Measurements from ENCODE around the gene TECTB.

Gene TECTB

DNA sequence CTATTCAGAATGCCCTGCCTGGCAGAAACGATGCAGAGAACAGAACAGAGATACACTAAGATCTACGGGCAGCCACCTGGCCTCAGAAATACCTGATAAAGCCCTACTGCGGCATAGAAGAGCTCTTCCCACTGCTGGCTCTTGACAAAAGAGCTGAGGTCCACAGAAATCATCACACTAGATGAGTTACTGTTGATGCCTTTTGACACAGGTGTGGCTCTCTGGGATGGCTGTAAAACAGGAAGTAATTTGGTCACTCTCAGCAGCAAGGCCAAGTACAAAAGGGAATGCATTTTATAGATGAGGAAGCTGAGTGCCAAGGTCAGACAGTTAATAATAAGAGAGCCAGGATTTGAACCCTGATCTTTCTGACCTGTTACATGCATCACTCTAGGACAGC lies 55.8 kb downstream of the TECTB start:
- Histone ChIP-seq H3K9me3 (no peaks in the 10 kb centered on the region), H3K36me3 (no peaks in the 10 kb centered on the region), H3K27ac (no peak overlapping the region), H3K4me1 (no peaks in the 10 kb centered on the region), H3K27me3 (no peaks in the 10 kb centered on the region), H3K4me3 (no peak overlapping the region)
- TF ChIP-seq CTCF (IDR thresholded peaks at IDR 0.05) = no peak
- no peak for DNase-seq
- intact Hi-C loops (cut with DNase I; ENCODE audit: low total_unique reads) = no loop called here

GRCh38 chr10:112340601-112341000 lies 57.4 kb downstream of the TECTB start:
- no peak for DNase-seq
- no peaks in the 10 kb centered on the region for H3K27me3 ChIP-seq
- H3K9me3 ChIP-seq = no peaks in the 10 kb centered on the region
- TF ChIP-seq CTCF (IDR thresholded peaks at IDR 0.05) = no peak
- no peaks in the 10 kb centered on the region for H3K4me1 ChIP-seq
- no peak overlapping the region for H3K27ac ChIP-seq
- intact Hi-C loops (cut with DNase I; ENCODE audit: low total_unique reads) = no loop called here
- H3K36me3 ChIP-seq = no peaks in the 10 kb centered on the region
- H3K4me3 ChIP-seq = no peak overlapping the region

- H3K27ac ChIP-seq = no peak overlapping the region
- H3K4me3 ChIP-seq = no peak overlapping the region
- DNase-seq = no peak
- H3K4me1 ChIP-seq = no peaks in the 10 kb centered on the region
- no peaks in the 10 kb centered on the region for H3K27me3 ChIP-seq
- TF ChIP-seq CTCF (IDR thresholded peaks at IDR 0.05) = no peak
- intact Hi-C loops (cut with DNase I; ENCODE audit: low total_unique reads) = no loop called here
- no peaks in the 10 kb centered on the region for H3K9me3 ChIP-seq
- H3K36me3 ChIP-seq = no peaks in the 10 kb centered on the region
Observed at GRCh38 chr10:112343056-112343806, 60.0 kb downstream of the TECTB start.

DNA sequence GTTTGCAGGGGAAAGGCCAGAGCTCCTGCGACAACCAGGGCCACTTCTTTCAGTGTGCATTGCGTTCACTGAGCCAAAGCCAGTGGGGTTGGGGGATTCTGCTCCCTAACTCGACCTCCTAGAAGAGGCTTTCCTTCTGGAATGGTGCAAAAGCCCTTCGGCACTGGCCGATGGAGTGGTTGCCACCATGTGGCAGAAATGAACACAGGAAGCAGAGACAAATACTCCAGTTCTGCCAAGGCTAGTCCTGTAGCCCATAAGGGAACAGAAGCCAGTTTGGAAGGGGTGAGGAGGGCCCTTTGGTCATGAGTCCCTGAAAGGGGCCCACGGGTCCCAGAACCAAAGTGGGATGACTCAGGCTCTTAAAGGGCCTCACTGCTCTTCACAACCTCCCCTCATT lies 61.1 kb downstream of the TECTB start:
- no peak for DNase-seq
- no peaks in the 10 kb centered on the region for H3K27me3 ChIP-seq
- no peaks in the 10 kb centered on the region for H3K4me1 ChIP-seq
- H3K36me3 ChIP-seq = no peaks in the 10 kb centered on the region
- intact Hi-C loops (cut with DNase I; ENCODE audit: low total_unique reads) = no loop called here
- no peak overlapping the region for H3K27ac ChIP-seq
- H3K9me3 ChIP-seq = no peaks in the 10 kb centered on the region
- TF ChIP-seq CTCF (IDR thresholded peaks at IDR 0.05) = no peak
- no peak overlapping the region for H3K4me3 ChIP-seq

DNA sequence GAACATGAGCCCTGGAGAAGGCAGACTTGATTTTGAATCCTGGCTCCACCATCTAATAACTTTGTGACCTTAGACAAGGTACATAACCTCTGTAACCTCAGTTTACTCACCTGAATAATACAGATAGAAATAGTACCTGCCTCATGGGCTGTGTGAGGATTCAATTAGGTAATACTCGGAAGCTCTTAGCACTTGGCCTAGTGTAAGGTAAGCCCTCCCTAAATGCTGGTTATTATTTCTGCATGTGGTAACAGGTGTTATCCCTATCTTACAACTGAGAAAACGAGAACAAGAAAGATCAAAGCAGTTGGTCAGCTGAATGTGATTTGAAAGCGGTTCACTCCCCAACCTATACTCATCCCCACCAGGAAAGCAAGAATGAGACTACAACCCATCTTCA lies 62.0 kb downstream of the TECTB start:
- TF ChIP-seq CTCF (IDR thresholded peaks at IDR 0.05) = no peak
- intact Hi-C loops (cut with DNase I; ENCODE audit: low total_unique reads) = no loop called here
- Histone ChIP-seq H3K36me3 (no peaks in the 10 kb centered on the region), H3K27me3 (no peaks in the 10 kb centered on the region), H3K4me3 (no peak overlapping the region), H3K27ac (no peak overlapping the region), H3K4me1 (no peaks in the 10 kb centered on the region), H3K9me3 (no peaks in the 10 kb centered on the region)
- no peak for DNase-seq

DNA sequence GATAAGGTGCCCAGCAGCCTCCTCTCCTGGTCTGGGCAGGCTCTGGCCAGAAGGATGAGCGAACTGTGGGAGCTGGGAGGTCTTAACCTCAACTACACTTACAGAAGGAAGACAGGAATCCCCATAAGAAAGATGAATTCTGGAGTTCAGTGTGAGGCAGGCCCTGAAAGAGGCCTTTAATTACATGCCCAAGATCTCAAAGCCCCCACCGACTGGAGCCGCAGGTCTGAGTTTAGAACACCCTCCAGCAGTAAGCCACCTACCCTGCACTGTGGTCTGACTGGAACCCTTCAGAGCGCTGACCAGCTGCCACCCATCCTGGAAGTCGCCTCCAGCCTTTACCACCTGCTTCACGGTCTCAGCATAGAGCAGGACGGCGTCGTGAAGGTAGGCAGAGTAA lies 62.5 kb downstream of the TECTB start:
- no peaks in the 10 kb centered on the region for H3K36me3 ChIP-seq
- no peak overlapping the region for H3K27ac ChIP-seq
- H3K4me1 ChIP-seq = no peaks in the 10 kb centered on the region
- no peak for DNase-seq
- no peaks in the 10 kb centered on the region for H3K9me3 ChIP-seq
- no peaks in the 10 kb centered on the region for H3K27me3 ChIP-seq
- no peak overlapping the region for H3K4me3 ChIP-seq
- TF ChIP-seq CTCF (IDR thresholded peaks at IDR 0.05) = no peak
- intact Hi-C loops (cut with DNase I; ENCODE audit: low total_unique reads) = no loop called here
